RWPE2 (cell line): ENCODE measurements around the gene SIRPA.

Experiments used
- ATAC-seq: fragments of 200-7000 bp; cut with Tn5 transposase; 3 replicates; pipeline ENCODE4 v1.9.1; 2021; ENCODE audit warnings: low read depth
- DNase-seq: peaks from one replicate; pipeline ENCODE4 v3.0.0-alpha.2; 2020; ENCODE audit warnings: low spot score
- H3K27ac ChIP-seq: fragments of 450-650 bp; 2 replicates; pipeline ENCODE4 v1.5.1; 2017; ENCODE audit warnings: mild to moderate bottlenecking; ENCODE audit not compliant: poor library complexity, severe bottlenecking
- H3K27me3 ChIP-seq: fragments of 250-450 bp; sonication (Bioruptor Pico); 2 replicates; pipeline ENCODE4 v1.5.1; 2021; ENCODE audit warnings: mild to moderate bottlenecking, moderate library complexity; ENCODE audit not compliant: insufficient read depth, poor library complexity, severe bottlenecking
- H3K36me3 ChIP-seq: fragments of 250-450 bp; sonication (Bioruptor Pico); 2 replicates; pipeline ENCODE4 v1.5.1; 2020; ENCODE audit warnings: low read depth, mild to moderate bottlenecking, moderate library complexity
- H3K4me1 ChIP-seq: fragments of 250-450 bp; sonication (Bioruptor Pico); 2 replicates; pipeline ENCODE4 v1.5.1; 2021; ENCODE audit warnings: mild to moderate bottlenecking, moderate library complexity; ENCODE audit not compliant: insufficient read depth, poor library complexity, severe bottlenecking
- H3K4me3 ChIP-seq: fragments of 250-450 bp; sonication (Bioruptor Pico); 2 replicates; pipeline ENCODE4 v1.5.1; 2021; ENCODE audit warnings: mild to moderate bottlenecking, moderate library complexity; ENCODE audit not compliant: severe bottlenecking
- H3K9me3 ChIP-seq: fragments of 250-450 bp; sonication (Bioruptor Pico); 2 replicates; pipeline ENCODE4 v1.5.1; 2021; ENCODE audit warnings: mild to moderate bottlenecking, moderate library complexity; ENCODE audit not compliant: severe bottlenecking
- CTCF ChIP-seq: fragments of 450-650 bp; IDR thresholded peaks from one replicate; pipeline ENCODE4 v1.5.1; 2017; ENCODE audit warnings: mild to moderate bottlenecking, moderate library complexity; ENCODE audit not compliant: poor library complexity, severe bottlenecking

SIRPA gene

GRCh38 chr20:1971893-1972586, 76.8 kb downstream of the SIRPA start:
- DNase-seq (no peak), ATAC-seq (no peak)
- Histone ChIP-seq H3K27me3 (peaks cover 27% of the 10 kb centered on the region), H3K36me3 (no peaks in the 10 kb centered on the region), H3K9me3 (no peaks in the 10 kb centered on the region), H3K27ac (no peak overlapping the region), H3K4me3 (no peak overlapping the region), H3K4me1 (no peaks in the 10 kb centered on the region)
- no peak for TF ChIP-seq CTCF

- no peak for DNase-seq
- Histone ChIP-seq H3K9me3 (no peaks in the 10 kb centered on the region), H3K4me1 (no peaks in the 10 kb centered on the region), H3K27ac (no peak overlapping the region), H3K27me3 (peaks cover 30% of the 10 kb centered on the region), H3K4me3 (no peak overlapping the region), H3K36me3 (no peaks in the 10 kb centered on the region)
- TF ChIP-seq CTCF, result no peak
- ATAC-seq, result no peak
Observed at GRCh38 chr20:1973601-1974440, 78.6 kb downstream of the SIRPA start.

DNA sequence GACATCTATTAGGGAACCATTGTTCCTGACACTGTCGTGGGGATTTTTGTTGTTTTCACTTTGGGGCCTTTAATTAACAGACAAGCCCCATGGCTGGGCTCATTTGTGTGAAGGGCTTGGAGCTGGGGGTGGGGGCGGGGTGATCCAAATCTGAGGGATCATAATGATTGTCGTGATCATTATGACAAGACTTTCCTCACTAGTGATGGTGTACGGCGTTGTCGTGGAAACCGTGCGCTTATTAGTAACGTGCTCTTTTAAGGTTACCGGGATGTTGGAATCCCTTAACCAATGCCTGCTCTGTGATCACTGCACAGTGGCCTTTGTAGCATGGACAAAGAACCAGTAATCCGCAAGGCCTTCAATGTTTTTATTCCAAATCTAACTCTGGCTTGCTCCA, 80.1 kb downstream of the SIRPA start:
- ATAC-seq, result no peak

DNA sequence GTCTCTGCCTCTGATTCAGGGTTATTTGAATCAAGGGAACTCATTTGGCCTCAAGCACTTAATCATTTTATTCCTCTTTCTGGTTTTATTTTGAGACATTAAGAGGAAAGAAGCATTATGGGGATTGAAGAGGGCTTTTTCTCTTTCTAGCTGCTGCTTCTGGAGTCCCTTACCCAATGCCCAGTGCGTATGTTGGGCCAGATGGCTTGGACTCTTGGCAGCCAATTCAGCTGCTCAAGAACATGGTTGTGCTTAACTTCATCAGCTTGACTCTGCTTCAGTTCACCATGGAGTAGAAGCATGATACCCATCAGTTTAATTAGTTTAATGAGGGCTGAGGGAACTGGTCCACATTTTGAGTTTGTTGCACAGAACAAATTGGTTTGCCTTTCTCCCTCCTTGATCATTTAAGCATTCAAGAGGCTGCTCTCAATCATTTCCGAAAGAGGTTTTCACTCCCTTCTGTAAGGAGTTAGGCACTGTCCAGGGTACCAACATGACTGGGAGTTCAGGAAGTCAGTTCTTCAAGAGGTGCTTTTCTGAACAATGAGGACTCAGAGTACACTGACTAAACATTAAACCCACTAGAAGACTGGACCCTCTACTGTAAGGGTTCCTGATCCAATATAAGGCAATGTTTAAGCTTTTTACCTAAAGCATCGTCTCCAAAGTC, 84.0 kb downstream of the SIRPA start:
- no peaks in the 10 kb centered on the region for H3K36me3 ChIP-seq
- ATAC-seq, result no peak
- no peak for DNase-seq
- no peak for TF ChIP-seq CTCF
- H3K4me1 ChIP-seq, result no peaks in the 10 kb centered on the region
- no peaks in the 10 kb centered on the region for H3K9me3 ChIP-seq
- peaks cover 8% of the 10 kb centered on the region for H3K27me3 ChIP-seq
- H3K4me3 ChIP-seq, result no peak overlapping the region
- H3K27ac ChIP-seq, result no peak overlapping the region

More for the DNA sequence above, 80.1 kb downstream of the SIRPA start:
- Histone ChIP-seq H3K4me1 (no peaks in the 10 kb centered on the region), H3K27me3 (peaks cover 19% of the 10 kb centered on the region), H3K27ac (no peak overlapping the region), H3K9me3 (no peaks in the 10 kb centered on the region), H3K4me3 (no peak overlapping the region), H3K36me3 (no peaks in the 10 kb centered on the region)
- no peak for TF ChIP-seq CTCF
- no peak for DNase-seq
